NCI-H1930 (cell line): ENCODE data around the gene DSCAML1.

Experiments
- DNase-seq, 2 experiments: peaks; one replicate each; lab custom pipeline; 2025; lab: John Stamatoyannopoulos, UW

The DSCAML1 gene

DNA sequence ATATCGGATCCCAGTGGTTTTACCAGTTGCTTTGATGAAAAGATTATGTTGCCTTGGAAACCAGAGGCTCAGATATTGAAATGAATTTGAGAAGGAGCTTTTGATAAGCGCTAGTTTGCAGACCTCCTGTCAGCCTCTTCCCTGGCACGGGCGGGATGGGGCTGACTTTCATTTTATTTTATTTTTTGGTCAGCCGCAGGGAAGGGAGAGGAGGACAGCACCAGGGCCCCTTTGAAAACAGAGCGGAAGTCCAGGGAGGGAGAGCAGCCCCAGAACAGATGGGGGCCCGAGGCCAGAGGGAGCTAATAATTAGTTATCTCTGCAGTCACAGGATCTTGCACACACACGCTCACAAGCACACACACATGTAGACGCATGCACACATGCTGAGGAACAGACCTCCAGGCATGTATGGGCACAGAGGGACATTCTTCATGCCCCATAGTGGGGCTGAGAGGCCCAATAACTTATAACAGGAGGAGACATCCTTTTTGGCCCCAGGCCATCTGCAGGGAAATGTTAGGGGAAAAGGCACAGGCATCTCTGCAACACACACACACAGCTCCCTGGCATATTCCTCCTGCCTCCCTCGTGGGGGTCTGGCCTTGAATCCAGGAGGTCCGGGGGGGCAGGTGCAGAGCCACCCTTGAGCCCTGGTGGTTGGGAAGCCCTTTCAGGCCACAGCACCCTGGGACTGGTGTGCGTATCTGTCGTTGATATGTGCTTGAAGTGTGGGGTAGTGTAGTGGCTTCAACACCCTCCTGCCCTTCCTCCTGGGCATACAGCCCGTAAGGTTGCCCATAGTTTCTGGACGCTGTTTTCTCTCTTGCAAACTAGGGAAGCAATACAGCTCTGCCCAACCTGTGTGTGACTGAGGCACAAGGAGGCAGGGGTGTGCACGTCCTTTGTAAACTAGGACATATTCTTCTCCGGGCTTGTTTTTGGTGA is 352.0 kb downstream of the DSCAML1 start:
- no peak for DNase-seq

DNA sequence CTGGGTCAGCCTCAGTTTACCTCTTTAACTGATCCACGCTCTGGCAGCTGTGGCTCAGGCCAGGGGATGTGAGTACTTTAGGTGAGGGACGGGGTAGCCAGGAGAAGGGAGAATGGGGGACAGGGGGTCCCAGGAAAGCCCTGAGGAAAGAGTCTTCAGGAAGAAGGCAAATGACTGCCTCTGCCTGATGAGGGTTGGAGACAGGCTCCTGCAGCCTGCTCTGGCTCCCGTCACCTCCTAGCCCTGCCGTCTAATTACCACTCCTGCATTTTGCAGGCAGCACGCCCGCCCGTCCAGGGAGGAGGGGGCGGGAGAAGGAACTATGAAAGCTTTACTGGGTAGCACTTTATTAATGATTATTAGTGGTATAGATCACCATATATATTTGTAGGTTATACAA is 352.8 kb downstream of the DSCAML1 start:
- DNase-seq = no peak

DNA sequence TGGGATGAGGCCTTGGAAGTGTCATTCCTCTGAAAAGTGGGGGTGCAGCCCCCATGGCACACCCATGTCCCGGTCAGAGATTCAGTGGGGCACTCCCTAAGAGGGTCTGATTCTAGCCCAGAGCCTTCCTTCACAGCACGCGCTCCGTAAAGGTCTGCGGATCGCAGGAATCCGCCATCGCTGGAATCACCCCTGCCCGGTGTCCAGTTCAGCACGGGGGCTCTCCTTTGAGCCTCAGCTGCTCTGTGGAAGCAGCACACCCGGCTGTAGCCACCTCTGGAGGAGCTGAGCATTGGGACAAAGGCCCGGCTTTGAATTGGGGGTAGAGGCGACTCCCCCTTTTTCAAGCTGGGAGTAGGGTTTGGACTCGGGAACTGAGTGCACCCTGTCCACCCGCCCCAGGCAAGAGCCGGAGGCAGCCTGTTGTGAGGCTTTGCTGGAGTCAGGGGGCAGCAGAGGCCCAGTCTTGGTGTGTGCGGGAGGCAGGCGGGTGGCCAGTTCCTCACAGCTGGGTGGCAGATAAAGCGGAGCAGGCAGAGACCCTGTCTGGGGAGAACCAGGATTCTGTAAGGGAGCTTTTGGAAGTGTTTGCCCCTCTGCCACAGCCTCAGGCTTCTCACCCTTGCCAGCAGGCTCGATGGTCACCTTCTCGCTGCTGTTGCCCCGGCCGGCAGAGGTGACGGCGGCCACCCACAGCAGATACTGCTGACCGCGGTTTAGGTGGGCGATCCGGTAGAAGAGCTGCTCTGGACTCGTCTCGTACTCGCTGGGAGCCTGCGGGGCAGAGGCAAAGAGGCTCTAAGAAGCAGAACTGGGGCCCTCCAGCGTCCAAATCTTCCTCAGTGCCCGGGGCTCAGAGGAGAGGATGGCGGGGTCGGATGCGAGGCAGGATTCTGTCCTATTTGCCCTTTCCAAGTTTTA is 353.5 kb downstream of the DSCAML1 start:
- DNase-seq = peak in 1 of 2 experiments; percentile 29

DNA sequence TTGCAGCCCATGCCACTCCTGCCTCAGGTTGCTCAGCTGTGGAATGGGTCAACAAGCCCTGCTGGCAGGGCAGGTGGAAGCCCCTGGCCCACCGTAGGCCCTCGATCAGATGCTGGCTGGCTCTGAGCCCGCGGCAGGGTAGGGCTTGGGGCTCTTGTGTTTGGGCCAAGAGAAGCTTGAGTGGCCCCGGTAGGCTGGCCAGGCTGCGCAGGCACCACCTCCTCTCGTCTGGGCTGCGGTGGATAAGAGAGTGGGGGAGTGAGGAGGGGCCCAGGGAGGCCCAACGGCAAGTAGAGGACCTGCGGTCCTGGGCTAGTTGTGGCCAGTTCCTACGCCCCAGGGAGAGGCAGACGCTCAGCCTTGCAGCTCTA is 354.2 kb downstream of the DSCAML1 start:
- DNase-seq = no peak

DNA sequence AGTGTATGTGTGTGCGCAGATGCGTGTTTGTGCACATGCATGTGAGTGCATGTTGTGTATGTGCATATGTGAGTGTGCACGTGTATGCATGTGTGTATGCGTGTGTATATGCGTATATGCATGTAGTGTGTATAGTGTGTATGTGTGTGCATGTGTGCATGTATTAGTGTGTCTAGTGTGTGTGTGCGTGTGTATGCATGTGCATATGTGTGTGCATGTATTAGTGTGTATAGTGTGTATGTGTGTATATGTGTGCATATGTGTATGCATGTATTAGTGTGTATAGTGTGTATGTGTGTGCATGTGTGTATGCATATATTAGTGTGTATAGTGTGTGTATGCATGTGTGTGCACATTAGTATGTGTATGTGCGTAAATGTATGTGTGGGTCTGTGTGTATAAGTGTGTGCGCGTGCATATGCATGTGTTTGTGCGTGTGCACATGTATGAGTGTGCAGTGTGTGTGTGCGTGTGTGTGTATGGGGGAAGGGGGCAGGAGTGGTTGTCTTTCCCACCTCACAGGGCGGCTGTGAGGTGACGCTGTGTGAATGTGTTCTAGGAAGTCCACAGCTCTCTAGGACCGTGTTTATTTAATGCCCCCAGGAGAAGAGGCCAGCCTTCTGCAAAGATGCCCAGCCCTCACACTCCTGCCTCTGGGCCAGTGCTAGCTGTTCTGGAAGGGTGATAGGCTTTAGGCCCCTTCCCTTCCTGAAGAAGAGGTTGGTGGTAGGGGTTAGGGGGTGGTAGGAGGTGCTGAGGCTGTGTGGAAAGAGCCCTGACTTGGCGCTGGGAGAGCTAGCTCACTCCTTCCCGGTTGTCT is 354.8 kb downstream of the DSCAML1 start:
- no peak for DNase-seq

DNA sequence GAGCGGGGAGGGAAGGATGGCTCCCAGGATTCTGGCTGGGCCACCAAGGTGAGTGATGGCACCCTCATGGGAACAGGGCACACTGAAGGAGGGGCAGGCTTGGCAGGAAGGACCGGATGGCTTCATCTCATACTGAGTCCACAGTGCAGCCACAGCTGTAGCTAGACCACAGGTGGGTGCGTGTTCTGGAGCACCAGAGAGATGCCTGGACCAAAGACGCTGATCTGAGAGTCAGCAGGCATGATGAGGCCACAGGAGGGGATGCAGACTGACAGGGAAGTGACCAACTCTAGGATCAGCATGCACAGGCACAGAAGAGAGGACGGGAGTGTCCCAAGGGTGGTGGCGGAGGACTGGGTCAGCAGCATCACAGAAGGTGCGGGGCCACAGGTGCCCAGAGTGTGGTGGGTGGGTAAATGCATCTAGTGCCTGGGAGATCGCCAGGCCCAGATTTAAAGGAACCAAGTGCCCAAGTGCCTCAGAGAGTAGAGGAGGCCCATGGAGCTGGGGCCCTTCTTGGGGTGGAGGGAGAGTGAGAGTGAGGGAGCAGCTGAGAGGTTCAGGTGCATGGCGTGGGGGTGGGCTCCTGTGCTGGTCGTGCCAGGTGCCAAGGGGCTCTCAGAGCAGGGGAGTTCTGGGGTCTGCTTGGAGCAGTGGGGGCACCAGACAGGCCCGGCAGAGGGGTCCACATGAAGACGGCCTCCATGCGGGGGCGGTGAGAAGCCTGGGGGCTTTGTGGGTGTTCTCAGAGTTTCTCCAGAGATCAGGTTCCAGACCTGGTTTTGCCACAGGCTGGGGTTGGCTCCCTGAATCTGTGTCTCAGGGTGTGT is 355.7 kb downstream of the DSCAML1 start:
- no peak for DNase-seq

DNA sequence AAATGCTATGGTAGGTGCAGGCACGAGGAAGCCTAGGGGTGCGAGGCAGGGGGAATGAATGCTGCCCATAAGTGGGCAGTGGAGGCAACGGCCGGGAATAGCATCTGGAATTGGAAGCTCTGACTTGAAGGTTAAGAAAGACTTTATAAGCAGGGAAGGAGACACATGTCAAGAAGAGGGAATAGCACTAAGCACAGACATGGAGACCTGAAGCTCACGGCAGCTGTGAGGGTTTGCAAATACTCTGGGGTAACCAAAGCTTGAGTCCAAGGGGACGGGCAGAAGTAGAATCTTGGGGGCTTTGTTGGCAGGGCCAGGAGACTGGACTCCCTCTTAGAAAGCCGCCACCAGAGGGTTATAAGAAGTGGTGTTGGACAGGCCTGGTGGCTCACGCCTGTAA is 356.8 kb downstream of the DSCAML1 start:
- DNase-seq = no peak

DNA sequence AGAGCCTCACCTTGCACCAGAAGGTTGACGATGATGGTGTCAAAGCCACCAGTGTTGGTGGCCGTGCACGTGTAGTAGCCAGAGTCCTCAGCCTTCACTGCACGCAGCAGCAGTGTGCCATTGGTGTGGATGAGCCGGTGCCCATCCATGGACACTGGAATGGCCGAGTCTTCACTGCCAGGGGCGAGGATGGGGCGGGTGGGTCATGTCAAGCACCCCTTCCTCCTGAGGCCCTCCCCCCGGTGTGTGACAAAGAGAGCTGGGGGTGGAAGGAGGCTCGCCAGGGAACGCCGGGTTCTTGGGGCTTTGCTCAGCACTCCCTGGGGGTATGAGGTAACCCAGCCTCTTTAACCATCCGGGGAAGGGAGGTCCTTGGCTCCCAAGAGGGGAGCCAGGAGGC is 357.8 kb downstream of the DSCAML1 start:
- no peak for DNase-seq

DNA sequence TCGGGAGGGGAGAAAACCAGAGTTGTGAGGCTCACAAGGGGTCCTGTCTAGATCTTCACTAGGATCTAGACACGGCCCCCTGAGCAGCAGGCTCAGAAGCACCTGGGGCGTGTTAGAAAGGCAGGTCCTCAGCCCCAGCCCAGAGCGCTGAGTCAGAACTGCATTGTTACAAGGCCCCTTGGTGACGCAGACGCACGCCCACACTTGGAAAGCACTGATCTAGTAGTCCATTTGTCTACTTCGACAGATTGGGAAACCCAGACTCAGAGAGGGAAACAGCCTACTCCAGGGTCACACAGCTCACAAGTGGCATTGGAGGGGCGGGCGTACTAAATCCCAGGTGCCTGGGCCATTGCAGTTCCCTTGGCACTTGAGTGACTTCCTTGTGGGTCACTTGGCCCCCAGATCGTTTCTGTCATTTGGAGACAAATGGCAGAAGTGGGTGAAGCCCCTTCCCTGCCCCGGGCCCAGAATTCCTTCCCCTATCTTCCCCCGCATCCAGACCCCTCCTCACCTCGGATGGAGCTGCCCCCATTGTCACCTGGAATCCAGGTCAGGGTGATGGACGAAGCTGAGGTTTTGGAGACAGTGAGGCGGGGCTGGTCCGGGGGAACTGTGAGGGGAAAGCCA is 358.5 kb downstream of the DSCAML1 start:
- no peak for DNase-seq

DNA sequence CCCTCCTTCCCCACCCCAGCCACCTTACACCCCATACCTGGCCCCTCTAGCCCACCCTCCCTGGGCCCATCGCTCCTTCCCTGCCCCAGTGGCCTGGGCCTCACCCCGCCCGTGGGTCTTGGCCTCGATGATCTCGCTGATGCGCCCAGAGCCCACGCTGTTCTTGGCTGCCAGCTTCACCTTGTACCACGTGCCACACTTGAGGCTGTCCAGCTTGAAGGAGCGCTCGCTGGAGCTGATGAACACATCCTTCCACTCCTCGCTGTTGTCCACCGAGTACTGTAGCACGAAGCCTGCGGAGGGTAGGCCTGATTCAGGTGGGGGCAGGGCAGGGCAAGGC is 359.3 kb downstream of the DSCAML1 start:
- no peak for DNase-seq

DNA sequence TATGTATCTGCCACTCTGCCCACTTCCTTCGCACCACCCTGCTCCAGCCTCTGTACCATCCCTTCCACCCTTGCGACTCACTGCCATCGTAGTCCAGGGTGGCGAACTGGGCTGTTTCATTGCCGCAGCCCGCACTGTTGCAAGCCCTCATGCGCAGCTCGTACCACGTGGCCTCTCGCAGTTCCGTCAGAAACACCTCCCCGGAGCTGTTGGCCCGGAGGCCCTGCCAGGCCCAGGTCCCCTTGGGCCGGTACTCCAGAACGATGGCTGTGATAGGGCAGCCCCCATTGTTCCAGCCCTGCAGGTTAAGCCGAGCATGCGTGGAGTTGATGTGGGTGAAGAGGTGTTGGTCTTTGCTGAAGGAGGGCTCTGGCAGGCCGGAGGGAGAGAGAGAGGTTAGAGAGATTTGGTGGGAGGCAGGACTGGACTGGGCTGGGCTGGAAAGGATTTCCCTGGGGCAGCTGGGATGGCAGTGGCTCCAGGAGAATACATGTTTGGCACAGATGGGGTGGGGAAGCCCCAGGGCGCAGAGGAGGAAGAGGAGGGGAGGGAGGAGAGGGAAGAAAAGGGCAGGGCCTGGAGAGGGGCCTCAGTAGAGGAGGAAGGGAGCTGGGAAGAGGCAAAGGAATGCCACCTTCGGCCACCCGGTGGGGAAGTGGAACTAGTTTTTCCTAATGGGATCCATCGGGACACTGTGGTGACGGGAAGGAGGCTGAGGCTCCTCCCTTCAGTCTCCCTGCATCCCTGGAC is 359.8 kb downstream of the DSCAML1 start:
- DNase-seq = no peak

DNA sequence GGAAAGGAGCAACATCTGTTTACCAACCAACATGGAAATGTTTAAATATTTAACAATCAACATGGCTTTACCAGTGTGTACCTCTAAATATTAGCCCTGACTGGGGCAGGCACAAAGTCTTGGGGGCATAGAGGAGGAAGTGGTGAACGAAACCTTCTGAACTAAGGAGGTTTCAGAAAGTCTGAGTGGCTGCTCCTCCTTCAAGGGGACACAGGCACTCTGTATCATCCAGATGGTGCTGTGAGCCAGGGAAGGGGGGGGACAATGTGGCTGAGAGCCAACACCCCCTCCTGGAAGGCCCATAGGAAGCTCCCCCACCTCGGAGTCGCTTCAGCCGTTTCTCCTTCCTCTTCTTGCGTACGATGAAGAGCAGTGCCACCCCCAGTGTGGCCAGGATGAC is 361.7 kb downstream of the DSCAML1 start:
- DNase-seq = no peak

DNA sequence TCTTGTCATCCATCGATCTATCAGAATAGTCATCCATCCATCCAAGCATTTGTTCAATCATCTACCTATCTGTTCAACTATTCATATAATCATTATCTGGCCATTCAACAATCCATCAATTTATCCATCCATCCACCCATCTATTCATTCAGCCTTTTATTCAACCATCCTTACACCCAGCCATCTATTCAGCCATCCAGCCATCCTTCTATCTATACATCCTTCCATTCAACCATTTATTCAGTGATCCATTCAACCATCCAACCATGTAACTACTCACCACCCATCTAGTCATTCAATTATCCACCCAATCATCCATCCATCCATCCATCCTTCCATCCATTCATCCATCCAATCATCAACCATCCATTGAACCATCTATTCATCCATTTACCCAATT is 362.5 kb downstream of the DSCAML1 start:
- DNase-seq = no peak

DNA sequence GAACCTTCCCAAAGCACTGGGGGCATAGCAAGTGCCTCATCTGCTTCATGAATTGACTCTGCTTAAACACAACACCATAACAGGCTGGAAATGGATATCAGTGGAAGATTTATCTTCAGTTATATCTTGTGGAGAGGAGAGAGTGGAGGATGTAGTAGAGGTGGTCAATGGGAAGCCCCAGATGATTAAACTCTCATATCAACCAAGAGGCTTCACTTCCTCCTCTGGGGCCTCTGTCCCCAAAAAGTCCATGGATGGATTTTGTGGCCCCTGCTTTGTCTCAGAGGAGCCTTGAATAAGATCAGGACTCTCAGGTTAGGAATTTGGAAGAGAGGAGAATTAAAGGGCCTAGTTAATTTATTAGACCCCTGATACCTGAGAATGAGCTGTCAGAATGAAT is 363.3 kb downstream of the DSCAML1 start:
- DNase-seq = no peak

DNA sequence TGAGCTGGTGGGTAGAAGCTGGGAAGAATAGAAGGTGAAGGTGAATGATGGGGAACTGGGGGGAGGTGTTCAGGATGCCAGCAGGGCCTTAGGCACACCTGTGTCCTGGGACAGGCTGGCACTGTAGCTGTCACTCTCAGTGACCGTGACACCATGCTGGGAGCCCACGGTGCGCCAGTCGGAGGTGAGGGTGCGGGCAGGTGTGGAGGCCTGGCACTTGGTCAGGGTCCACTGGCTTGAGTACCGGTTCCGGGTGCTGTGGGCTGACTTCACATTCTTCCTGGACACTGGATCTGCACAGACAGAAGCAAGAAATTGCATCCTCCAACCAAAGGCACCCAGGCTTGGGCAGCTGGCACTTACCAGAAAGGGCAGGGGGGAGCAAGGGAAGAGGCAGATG is 365.6 kb downstream of the DSCAML1 start:
- DNase-seq = no peak

DNA sequence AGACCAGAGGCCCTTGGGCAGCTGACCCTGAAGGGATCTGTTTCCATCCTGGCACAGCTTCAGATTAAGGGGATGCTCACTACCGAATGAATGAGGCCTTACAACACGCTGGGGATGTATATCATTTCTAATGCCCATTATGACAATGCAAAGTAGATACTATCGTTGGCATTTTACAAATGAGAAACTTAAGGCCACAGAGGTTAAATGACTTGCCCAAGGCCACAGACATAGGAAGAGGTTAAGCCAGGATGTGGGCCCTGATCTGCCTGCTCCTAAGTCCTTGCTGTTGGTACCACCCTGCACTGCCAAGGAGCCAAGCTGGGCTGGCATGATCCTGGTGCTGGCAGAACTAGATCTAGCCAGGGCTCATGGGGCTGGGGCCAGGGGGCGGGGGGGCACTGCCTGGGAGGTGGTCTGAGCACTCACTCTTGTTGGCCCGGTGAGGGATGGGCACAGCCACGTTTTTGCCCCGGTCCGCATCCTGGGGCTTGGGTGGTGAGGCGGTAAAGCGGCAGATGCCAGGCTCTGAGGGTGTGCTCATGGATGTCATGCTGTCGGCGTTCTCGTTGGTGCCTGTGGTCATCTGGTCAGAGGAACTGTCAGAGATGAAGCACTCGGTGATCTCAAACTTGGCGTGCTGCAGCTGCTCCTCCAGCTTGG is 366.6 kb downstream of the DSCAML1 start:
- DNase-seq = no peak

DNA sequence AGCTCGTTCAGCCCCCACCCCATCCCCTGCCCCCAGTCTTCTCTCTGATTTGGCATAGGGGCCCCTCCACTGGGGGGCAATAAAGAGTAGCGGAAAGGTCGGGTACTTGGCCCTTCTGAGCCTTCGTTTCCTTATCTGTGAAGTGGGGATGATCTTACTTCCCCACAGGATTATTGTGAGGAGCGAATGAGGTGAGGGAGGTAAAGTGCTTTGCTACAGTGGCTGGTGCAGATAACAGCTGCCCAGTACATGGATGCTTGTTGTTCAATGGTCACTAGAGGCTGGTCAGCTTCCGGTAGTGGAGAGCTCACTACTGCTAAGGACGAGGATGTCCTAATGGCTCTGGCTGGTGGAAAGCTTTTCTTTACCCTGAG is 368.2 kb downstream of the DSCAML1 start:
- no peak for DNase-seq

DNA sequence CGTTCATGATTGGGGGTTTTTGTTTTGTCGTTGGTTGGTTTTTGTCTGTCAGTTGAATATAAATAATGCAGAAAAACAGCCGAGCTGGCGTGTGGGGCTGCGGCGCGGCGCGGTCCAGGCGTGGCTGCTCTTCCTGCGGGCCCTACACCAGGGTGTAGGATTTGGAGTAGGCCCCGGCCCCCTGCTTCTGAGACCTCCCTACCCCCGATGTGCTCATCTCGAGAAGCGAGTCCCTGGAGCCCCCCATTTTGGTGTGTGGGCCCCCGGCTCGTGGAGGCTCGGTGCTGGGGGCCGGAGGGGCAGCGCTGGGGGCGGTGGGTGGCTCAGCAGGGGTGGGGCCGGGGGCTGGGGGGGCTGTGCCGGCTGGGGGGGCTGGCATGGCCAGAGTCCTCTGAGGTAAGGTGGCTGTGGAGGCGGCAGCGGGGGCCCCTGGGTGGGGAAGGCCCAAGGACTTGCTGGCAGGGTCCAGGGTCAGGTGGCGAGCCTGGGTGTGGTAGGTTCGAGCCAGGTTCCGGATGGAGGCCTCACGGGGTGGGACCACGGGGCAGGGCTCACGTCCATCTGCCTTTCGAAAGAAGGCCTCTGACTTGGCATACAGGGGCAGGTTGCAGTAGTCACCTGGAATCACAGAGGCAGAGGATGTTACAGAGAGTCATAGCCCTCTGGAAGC is 368.7 kb downstream of the DSCAML1 start:
- DNase-seq = no peak

DNA sequence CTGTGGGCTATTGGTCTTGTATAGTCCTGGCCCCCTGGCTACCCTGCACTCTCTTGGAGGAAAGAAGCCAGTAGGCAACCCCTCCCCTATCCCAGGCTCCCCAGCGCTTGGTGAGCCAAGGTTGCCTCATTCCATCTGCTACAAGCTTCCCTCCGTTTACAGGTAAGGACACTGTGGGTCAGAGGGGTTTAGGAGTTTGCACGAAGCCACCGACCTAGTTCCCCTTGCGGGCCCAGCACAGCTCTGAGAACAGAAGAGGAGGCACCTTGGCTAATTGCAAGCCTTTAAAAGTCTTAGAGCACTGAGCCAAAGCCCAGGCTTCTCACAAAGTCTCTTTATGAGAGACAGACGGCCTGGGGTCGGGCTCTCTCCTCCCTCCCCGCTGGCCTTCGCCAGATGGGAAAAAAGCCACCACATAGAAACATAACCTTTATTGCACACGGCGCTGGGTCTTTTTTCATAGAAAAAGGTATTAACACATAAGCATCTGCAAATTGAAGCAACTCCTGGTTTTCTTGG is 369.6 kb downstream of the DSCAML1 start:
- no peak for DNase-seq
